Transverse colon (tissue), 4 donors: ENCODE data around the gene DNAI1. TPM values are rescaled to one million over a fixed set of nuclear protein-coding genes. Genes with fewer than 3 reads are reported as not detected.

Experiments used
- DNase-seq: peaks from one replicate; pipeline ENCODE4 v3.0.0-alpha.2; 2019
- H3K27ac ChIP-seq, 4 donors: fragments of 200-600 bp; sonication (generic); 2 replicates each; pipeline ENCODE4 v1.5.1; 2016 to 2018; ENCODE audit warnings: inconsistent platforms in 4 of 4
- H3K27me3 ChIP-seq: fragments of 200-600 bp; sonication (generic); 2 replicates; pipeline ENCODE4 v1.5.1; 2017; ENCODE audit warnings: inconsistent platforms
- H3K36me3 ChIP-seq, 4 donors: fragments of 200-600 bp; sonication (generic); 2 replicates each; pipeline ENCODE4 v1.5.1; 2017 to 2019; ENCODE audit warnings: inconsistent platforms in 4 of 4
- H3K4me1 ChIP-seq, 4 donors: fragments of 200-600 bp; sonication (generic); 2 replicates each; pipeline ENCODE4 v1.5.1; 2017 to 2020; ENCODE audit warnings: inconsistent platforms in 4 of 4
- H3K4me3 ChIP-seq, 4 donors: fragments of 200-600 bp; sonication (generic); 1 replicate in 1 of 4; 2 replicates in 3 of 4; pipeline versions ENCODE4 v1.5.1 to v1.6.1; 2017 to 2019; ENCODE audit warnings: inconsistent platforms in 4 of 4
- H3K9me3 ChIP-seq, 2 donors: fragments of 200-600 bp; sonication (generic); 2 replicates each; pipeline ENCODE4 v1.5.1; 2017 to 2019; ENCODE audit warnings: inconsistent platforms in 2 of 2
- EP300 ChIP-seq: sonication (generic); formaldehyde crosslinking; IDR thresholded peaks from one replicate; pipeline ENCODE4 v1.6.1; 2017; ENCODE audit warnings: antibody characterized with exemption, low read depth
- POLR2A ChIP-seq: fragments of 450-650 bp; IDR thresholded peaks from one replicate; pipeline ENCODE4 v1.6.1; 2016; ENCODE audit warnings: antibody characterized with exemption, mild to moderate bottlenecking, moderate library complexity
- POLR2AphosphoS5 ChIP-seq, 3 donors: sonication (generic); formaldehyde crosslinking; IDR thresholded peaks; one replicate each; pipeline ENCODE4 v1.6.1; 2016; ENCODE audit warnings: antibody characterized with exemption in 3 of 3
- WGBS, 2 donors: methylation state at CpG; one replicate each; pipeline ENCODE4 v1.1.5; 2018; ENCODE audit warnings: low coverage in 1 of 2; 5-methylcytosine and 5-hydroxymethylcytosine counted together
- in situ Hi-C, 4 donors: fragments of 200-750 bp; cut with MboI; loops; one replicate each; pipeline versions ENCODE4 v1.15.0 to v1.15.1; 2017; ENCODE audit warnings: low sequenced_read_pairs in 3 of 4, low pct_ligation_motif_present in 1 of 4, low pct_unique_long_range_greater_than_20kb in 1 of 4
- intact Hi-C: fragments of 100-400 bp; cut with DNase I; formaldehyde crosslinking; loops from one replicate; pipeline ENCODE4 v1.15.1; 2023; ENCODE audit warnings: low total_unique reads
- total RNA-seq, 4 donors: library from RNA; depleted of rRNA; stranded (reverse); fragments of >200 nt; gene quantifications; one replicate each; pipeline ENCODE4 v1.1.0, GENCODE V29; 2016
- TF ChIP-seq, protein P1 (sequence below), 5 experiments: fragments of 200-600 bp in 3 of 5; fragments of 450-650 bp in 2 of 5; sonication (generic) in 3 of 5; IDR thresholded peaks; 1 replicate in 2 of 5; 2 replicates in 3 of 5; pipeline ENCODE4 v1.5.1; 2016 to 2017; ENCODE audit warnings: antibody characterized with exemption in 5 of 5, inconsistent platforms in 3 of 5, mild to moderate bottlenecking in 2 of 5, moderate library complexity in 1 of 5

DNAI1 gene
- total RNA-seq, 4 donors from 2014 or later = not detected

DNA sequence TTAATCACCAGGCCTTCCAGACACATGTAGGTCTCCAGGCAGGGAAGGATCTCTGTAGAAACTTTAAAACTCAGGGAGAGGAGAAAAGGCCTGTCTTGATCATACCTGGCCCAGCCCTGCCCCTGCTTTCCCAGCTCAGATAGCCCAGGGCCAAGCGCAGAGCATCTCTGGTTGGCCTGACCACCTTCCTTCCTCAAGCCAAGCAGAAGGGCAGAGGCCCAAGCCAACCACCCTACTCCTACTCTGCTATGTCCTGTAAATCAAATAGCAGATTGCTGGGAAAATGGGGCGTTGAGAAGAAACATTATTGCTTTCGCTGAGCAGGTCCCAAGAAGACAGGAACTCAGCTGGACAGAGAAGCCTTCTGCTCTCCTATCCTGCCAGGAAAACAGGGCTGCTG, 49.9 kb downstream of the DNAI1 start:
- 89% methylated on average over 3 of the region's 3 CpGs; no CpG with 5 or more reads in 1 of the 2 donors for WGBS, 2 donors
- H3K9me3 ChIP-seq = no peaks in the 10 kb centered on the region
- H3K4me3 ChIP-seq = no peak overlapping the region
- H3K27me3 ChIP-seq = no peaks in the 10 kb centered on the region
- no peak for DNase-seq
- intact Hi-C loops = loop anchor here (10.0 kb wide), 1 partner anchor 76 kb away; the partner anchor contains the start of gene CNTFR
- no peak overlapping the region for H3K27ac ChIP-seq
- TF ChIP-seq POLR2A = no peak
- TF ChIP-seq EP300 = no peak
- no peak for TF ChIP-seq POLR2AphosphoS5 (IDR thresholded peaks at IDR 0.05)
- TF ChIP-seq, protein P1, sequence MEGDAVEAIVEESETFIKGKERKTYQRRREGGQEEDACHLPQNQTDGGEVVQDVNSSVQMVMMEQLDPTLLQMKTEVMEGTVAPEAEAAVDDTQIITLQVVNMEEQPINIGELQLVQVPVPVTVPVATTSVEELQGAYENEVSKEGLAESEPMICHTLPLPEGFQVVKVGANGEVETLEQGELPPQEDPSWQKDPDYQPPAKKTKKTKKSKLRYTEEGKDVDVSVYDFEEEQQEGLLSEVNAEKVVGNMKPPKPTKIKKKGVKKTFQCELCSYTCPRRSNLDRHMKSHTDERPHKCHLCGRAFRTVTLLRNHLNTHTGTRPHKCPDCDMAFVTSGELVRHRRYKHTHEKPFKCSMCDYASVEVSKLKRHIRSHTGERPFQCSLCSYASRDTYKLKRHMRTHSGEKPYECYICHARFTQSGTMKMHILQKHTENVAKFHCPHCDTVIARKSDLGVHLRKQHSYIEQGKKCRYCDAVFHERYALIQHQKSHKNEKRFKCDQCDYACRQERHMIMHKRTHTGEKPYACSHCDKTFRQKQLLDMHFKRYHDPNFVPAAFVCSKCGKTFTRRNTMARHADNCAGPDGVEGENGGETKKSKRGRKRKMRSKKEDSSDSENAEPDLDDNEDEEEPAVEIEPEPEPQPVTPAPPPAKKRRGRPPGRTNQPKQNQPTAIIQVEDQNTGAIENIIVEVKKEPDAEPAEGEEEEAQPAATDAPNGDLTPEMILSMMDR (IDR thresholded peaks at IDR 0.05) = no peak
- peaks cover 0 to 11% (median 2%) of the 10 kb centered on the region in 4 donors for H3K4me1 ChIP-seq
- no peaks in the 10 kb centered on the region for H3K36me3 ChIP-seq
- in situ Hi-C loops = no loop called here

DNA sequence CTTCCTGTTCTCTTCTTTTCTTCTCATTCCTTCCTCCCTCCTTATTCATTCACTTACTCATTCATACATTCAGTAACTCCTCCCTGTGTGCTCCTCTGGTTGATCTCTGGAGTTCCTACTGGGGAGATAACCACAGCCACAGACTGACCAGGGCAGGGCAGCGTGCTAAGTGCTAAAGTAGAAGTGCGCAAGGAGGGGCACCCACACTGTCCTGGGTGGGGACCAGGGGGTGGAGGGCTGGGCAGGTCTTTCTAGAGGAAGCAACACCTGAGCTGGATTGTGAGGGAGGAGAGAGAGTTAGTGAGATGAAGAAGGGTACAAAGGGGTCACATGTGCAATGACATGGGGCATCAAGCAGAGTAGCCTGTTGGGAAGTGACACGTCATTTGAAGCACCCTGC, 50.3 kb downstream of the DNAI1 start:
- no peak for DNase-seq

DNA sequence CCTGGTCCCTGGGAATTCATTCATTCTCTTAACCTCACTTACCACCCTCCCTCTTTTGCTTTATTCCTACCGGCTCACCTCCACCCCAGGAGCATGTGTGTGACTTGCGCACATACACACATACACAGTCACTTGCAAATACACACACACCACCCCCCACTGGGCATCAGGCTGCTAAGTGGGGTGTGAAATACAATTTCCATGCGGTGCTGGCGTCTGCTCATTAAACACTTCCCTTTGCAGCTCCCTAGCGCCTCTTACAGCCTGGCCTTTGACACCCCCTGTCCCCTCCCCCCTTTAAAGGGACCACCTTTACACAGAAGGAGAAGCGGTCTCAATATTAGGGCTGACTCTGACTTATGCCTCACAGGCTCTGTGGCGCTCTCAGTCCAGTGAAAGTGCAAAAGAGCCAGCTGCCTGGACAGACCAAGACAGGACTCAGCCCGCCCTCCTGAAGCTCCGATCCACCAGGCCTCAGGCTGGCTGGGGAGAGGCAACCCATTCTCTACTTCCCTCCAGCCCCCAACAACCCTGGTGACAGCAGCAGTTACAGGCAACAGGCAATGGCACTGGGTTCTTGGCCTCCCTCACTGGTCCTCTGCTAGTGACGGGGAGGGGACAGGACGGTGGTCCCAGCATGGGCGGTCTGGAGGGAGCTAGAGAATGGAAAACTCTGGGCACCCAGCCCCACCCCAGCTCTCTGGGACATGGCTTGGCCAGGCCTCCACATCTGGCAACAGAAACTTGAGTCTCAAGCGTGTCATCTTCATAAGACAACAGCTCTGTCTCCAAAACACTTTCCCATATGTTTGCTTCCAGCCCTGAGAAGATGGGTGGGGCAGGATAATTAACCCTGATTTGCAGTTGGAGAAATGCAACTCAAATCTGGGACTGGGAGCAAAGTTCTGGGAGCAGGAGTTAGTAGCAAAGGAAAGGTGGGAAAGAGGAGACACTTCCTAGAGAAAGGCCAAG, 52.2 kb downstream of the DNAI1 start:
- intact Hi-C loops = no loop called here
- Histone ChIP-seq H3K36me3 (no peaks in the 10 kb centered on the region), H3K27me3 (no peaks in the 10 kb centered on the region), H3K4me3 (no peak overlapping the region), H3K4me1 (peaks cover 0 to 11% (median 2%) of the 10 kb centered on the region in 4 donors), H3K9me3 (no peaks in the 10 kb centered on the region), H3K27ac (peak overlapping the region in 2 of 4 donors; percentile 15 to 32)
- in situ Hi-C loops = no loop called here
- 66% methylated on average over 13 of the region's 13 CpGs; no CpG with 5 or more reads in 1 of the 2 donors for WGBS, 2 donors
- TF ChIP-seq, protein P1 (IDR thresholded peaks at IDR 0.05) = no peak
- no peak for DNase-seq

More for the DNA sequence above, 50.3 kb downstream of the DNAI1 start:
- no peaks in the 10 kb centered on the region for H3K27me3 ChIP-seq
- 79 to 89% methylated on average over 2 to 3 of the region's 3 CpGs for WGBS, 2 donors
- peaks cover 0 to 11% (median 2%) of the 10 kb centered on the region in 4 donors for H3K4me1 ChIP-seq
- no peak overlapping the region for H3K27ac ChIP-seq
- TF ChIP-seq, protein P1 (IDR thresholded peaks at IDR 0.05) = no peak
- TF ChIP-seq EP300 (no peak), POLR2A (no peak), POLR2AphosphoS5 (IDR thresholded peaks at IDR 0.05) (no peak)
- in situ Hi-C loops (no loop called here), intact Hi-C loops (loop anchor here (10.0 kb wide), 1 partner anchor 76 kb away; the partner anchor contains the start of gene CNTFR)
- no peaks in the 10 kb centered on the region for H3K36me3 ChIP-seq
- H3K9me3 ChIP-seq = no peaks in the 10 kb centered on the region
- no peak overlapping the region for H3K4me3 ChIP-seq
